Fibroblast of the conjunctiva (primary cell): Measurements from ENCODE around the gene CDHR1.

ENCODE experiments used
- DNase-seq: peaks from one replicate; pipeline ENCODE4 v3.0.0-alpha.2; 2010; ENCODE audit warnings: low read depth

CDHR1 gene

GRCh38 chr10:84264611-84265141, 70.3 kb downstream of the CDHR1 start:
- peak; percentile 40 for DNase-seq

- DNase-seq, result no peak
These were observed 71.1 kb downstream of the CDHR1 start for GRCh38 chr10:84265418-84265817.

- peak; percentile 32 for DNase-seq
These were observed 73.3 kb downstream of the CDHR1 start for GRCh38 chr10:84267503-84268126.

- no peak for DNase-seq
These were observed 74.8 kb downstream of the CDHR1 start for GRCh38 chr10:84269162-84269561.
